Activated CD4-positive, CD25-positive, alpha-beta regulatory T cell treated with anti-CD3 and anti-CD28 coated beads, Interleukin-2, amount 50 U/mL, for 24 hours (primary cell): ENCODE measurements around the gene ANKS4B.

Experiments
- ATAC-seq, 2 donors: fragments of 150-1000 bp; cut with Tn5 transposase; one replicate each; pipeline ENCODE4 v1.10.0; 2021; ENCODE audit warnings: mild to moderate bottlenecking in 1 of 2, moderate library complexity in 1 of 2

Gene ANKS4B

DNA sequence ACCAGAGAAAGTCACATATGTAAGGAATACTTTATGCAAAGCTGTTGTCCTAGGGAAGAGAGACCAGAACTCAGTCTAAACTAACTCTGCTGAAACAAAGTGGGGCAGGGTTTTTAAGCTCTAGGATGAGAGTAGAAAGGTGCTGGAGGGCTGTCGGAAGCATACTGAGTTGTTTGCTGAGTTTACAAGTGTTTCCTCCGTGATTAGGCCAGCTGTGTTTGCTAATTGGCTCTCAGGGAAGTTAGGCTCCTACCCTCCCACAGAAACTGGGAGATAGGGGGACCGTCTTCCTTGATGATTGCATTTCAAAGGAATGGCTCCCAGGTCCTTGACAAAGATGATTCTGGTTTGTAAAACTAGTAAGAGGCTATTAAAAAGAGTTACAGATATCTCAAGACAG lies 69.0 kb downstream of the ANKS4B start:
- no peak for ATAC-seq

- peak; percentile 33 to 44 for ATAC-seq
These were observed 69.5 kb downstream of the ANKS4B start for GRCh38 chr16:21302898-21303528.
